ENCODE data around the gene SYP.

Gene SYP

GRCh38 chrX:49214996-49215526 lies 15.1 kb upstream of the SYP start:
- no peak for DNase-seq

GRCh38 chrX:49214416-49214815 lies 14.4 kb upstream of the SYP start:
- no peak for DNase-seq

GRCh38 chrX:49212861-49213260 lies 12.9 kb upstream of the SYP start:
- no peak for DNase-seq

GRCh38 chrX:49212209-49212608 lies 12.2 kb upstream of the SYP start:
- no peak for DNase-seq

GRCh38 chrX:49211074-49211473 lies 11.1 kb upstream of the SYP start:
- no peak for DNase-seq

- no peak for DNase-seq
Observed at GRCh38 chrX:49210406-49210805, 10.4 kb upstream of the SYP start.

- no peak for DNase-seq
Observed at GRCh38 chrX:49209434-49210251, 9.7 kb upstream of the SYP start.

GRCh38 chrX:49208399-49208798 lies 8.4 kb upstream of the SYP start:
- DNase-seq, result no peak

GRCh38 chrX:49206543-49206942 lies 6.5 kb upstream of the SYP start:
- DNase-seq, result no peak

GRCh38 chrX:49205443-49205842 lies 5.5 kb upstream of the SYP start:
- no peak for DNase-seq

GRCh38 chrX:49204709-49205108 lies 4.7 kb upstream of the SYP start:
- no peak for DNase-seq

GRCh38 chrX:49204017-49204416 lies 4.0 kb upstream of the SYP start:
- no peak for DNase-seq

- no peak for DNase-seq
Observed at GRCh38 chrX:49203536-49203935, 3.5 kb upstream of the SYP start.

- DNase-seq, result no peak
Observed at GRCh38 chrX:49202022-49202421, 2.0 kb upstream of the SYP start.

GRCh38 chrX:49199315-49199595 lies 738 bp downstream of the SYP start:
- DNase-seq, result no peak

- no peak for DNase-seq
Observed at GRCh38 chrX:49198540-49199314, 1.3 kb downstream of the SYP start.

GRCh38 chrX:49197543-49198087 lies 2.4 kb downstream of the SYP start:
- DNase-seq, result no peak

- DNase-seq, result no peak
Observed at GRCh38 chrX:49193542-49193964, 6.4 kb downstream of the SYP start.

- DNase-seq, result no peak
Observed at GRCh38 chrX:49192722-49193328, 7.2 kb downstream of the SYP start.

GRCh38 chrX:49191574-49192011 lies 8.4 kb downstream of the SYP start:
- DNase-seq, result no peak

- DNase-seq, result peak; percentile 72
Observed at GRCh38 chrX:49190821-49191573, 9.0 kb downstream of the SYP start.

- no peak for DNase-seq
Observed at GRCh38 chrX:49189606-49190005, 10.4 kb downstream of the SYP start.
